H9 (cell line): Measurements from ENCODE around the gene ERI3. TPM values are rescaled to one million over a fixed set of nuclear protein-coding genes. Genes with fewer than 3 reads are reported as not detected.

Experiments used
- DNase-seq: peaks from one replicate; pipeline ENCODE4 v3.0.0-alpha.2; 2017
- H2AFZ ChIP-seq: one replicate; pipeline ENCODE4 v1.6.1; 2013; ENCODE audit warnings: mild to moderate bottlenecking, low read length, control low read depth, moderate library complexity
- H2AK5ac ChIP-seq: 2 replicates; pipeline ENCODE4 v1.6.1; 2013; ENCODE audit warnings: low read length, control low read depth, mixed read lengths; ENCODE audit not compliant: insufficient read length
- H2BK120ac ChIP-seq: one replicate; pipeline ENCODE4 v1.6.1; 2013; ENCODE audit warnings: low read depth, mild to moderate bottlenecking, low read length, control low read depth, inconsistent platforms; ENCODE audit not compliant: poor library complexity, severe bottlenecking
- H2BK12ac ChIP-seq: 2 replicates; pipeline ENCODE4 v1.6.1; 2013; ENCODE audit warnings: low read length, control low read depth, mixed read lengths, low read depth; ENCODE audit not compliant: insufficient read length
- H2BK15ac ChIP-seq: 2 replicates; pipeline ENCODE4 v1.6.1; 2013; ENCODE audit warnings: low read depth, low read length, control low read depth
- H2BK20ac ChIP-seq: one replicate; pipeline ENCODE4 v1.6.1; 2013; ENCODE audit warnings: low read depth, mild to moderate bottlenecking, low read length, control low read depth, inconsistent platforms; ENCODE audit not compliant: poor library complexity, severe bottlenecking
- H2BK5ac ChIP-seq: 2 replicates; pipeline ENCODE4 v1.6.1; 2013; ENCODE audit warnings: low read length, control low read depth, mixed read lengths; ENCODE audit not compliant: insufficient read length
- H3K14ac ChIP-seq: 2 replicates; pipeline ENCODE4 v1.6.1; 2013; ENCODE audit warnings: low read length, control low read depth; ENCODE audit not compliant: insufficient read depth
- H3K18ac ChIP-seq: 2 replicates; pipeline ENCODE4 v1.6.1; 2013; ENCODE audit warnings: low read depth, mild to moderate bottlenecking, mixed read lengths, low read length, control low read depth; ENCODE audit not compliant: insufficient read length
- H3K23ac ChIP-seq: 2 replicates; pipeline ENCODE4 v1.6.1; 2013; ENCODE audit warnings: low read length, control low read depth, mixed read lengths, low read depth; ENCODE audit not compliant: insufficient read length
- H3K23me2 ChIP-seq: 2 replicates; pipeline ENCODE4 v1.6.1; 2013; ENCODE audit warnings: low read depth, mild to moderate bottlenecking, mixed read lengths, low read length, control low read depth; ENCODE audit not compliant: insufficient read length, poor library complexity, severe bottlenecking
- H3K27ac ChIP-seq: 2 replicates; pipeline ENCODE4 v1.5.1; 2013; ENCODE audit warnings: low read length, control low read depth, mixed read lengths, low read depth; ENCODE audit not compliant: insufficient read length
- H3K27me3 ChIP-seq: 2 replicates; pipeline ENCODE4 v1.6.1; 2013; ENCODE audit warnings: low read length, control low read depth, inconsistent platforms; ENCODE audit not compliant: insufficient read depth
- H3K4ac ChIP-seq: 2 replicates; pipeline ENCODE4 v1.6.1; 2013; ENCODE audit warnings: low read depth, mild to moderate bottlenecking, control low read depth, inconsistent platforms, low read length, moderate library complexity
- H3K4me1 ChIP-seq: 2 replicates; pipeline ENCODE4 v1.6.1; 2013; ENCODE audit warnings: low read length, control low read depth, inconsistent platforms; ENCODE audit not compliant: insufficient read depth
- H3K4me2 ChIP-seq: 2 replicates; pipeline ENCODE4 v1.6.1; 2013; ENCODE audit warnings: low read length, control low read depth, mixed read lengths; ENCODE audit not compliant: insufficient read length, insufficient read depth
- H3K56ac ChIP-seq: 2 replicates; pipeline ENCODE4 v1.6.1; 2013; ENCODE audit warnings: low read depth, mild to moderate bottlenecking, mixed read lengths, low read length, control low read depth; ENCODE audit not compliant: insufficient read length
- H3K79me1 ChIP-seq: 2 replicates; pipeline ENCODE4 v1.6.1; 2013; ENCODE audit warnings: low read depth, mild to moderate bottlenecking, moderate library complexity, low read length, control low read depth, inconsistent platforms; ENCODE audit not compliant: insufficient read depth, poor library complexity, severe bottlenecking
- H3K79me2 ChIP-seq: 2 replicates; pipeline ENCODE4 v1.6.1; 2013; ENCODE audit warnings: low read length, control low read depth, inconsistent platforms; ENCODE audit not compliant: insufficient read depth
- H3K9ac ChIP-seq: 2 replicates; pipeline ENCODE4 v1.6.1; 2013; ENCODE audit warnings: low read length, control low read depth, mixed read lengths; ENCODE audit not compliant: insufficient read length; ENCODE audit errors: extremely low read depth
- H3K9me3 ChIP-seq: one replicate; pipeline ENCODE4 v1.6.1; 2013; ENCODE audit warnings: low read depth, low read length, inconsistent platforms; ENCODE audit not compliant: control insufficient read depth
- H3T11ph ChIP-seq: one replicate; pipeline ENCODE4 v1.6.1; 2013; ENCODE audit warnings: mild to moderate bottlenecking, low read length, control low read depth, inconsistent platforms
- H4K20me1 ChIP-seq: one replicate; pipeline ENCODE4 v1.6.1; 2013; ENCODE audit not compliant: control insufficient read depth, insufficient read length, insufficient read depth
- H4K5ac ChIP-seq: 2 replicates; pipeline ENCODE4 v1.6.1; 2013; ENCODE audit warnings: low read depth, mild to moderate bottlenecking, mixed read lengths, low read length, control low read depth; ENCODE audit not compliant: insufficient read length
- H4K8ac ChIP-seq: replicated peaks from 2 replicates; pipeline ENCODE4 v1.6.1; 2013; ENCODE audit warnings: low read length, control low read depth, mixed read lengths, low read depth; ENCODE audit not compliant: insufficient read length
- H4K91ac ChIP-seq: 2 replicates; pipeline ENCODE4 v1.6.1; 2013; ENCODE audit warnings: low read depth, mild to moderate bottlenecking, moderate library complexity, mixed read lengths, low read length, control low read depth; ENCODE audit not compliant: insufficient read length
- H3K27ac Mint-ChIP-seq, 3 experiments: 2 replicates in 2 of 3; 3 replicates in 1 of 3; pipeline ENCODE4 v1.8.0; 2020 to 2021; ENCODE audit warnings: mixed read lengths in 3 of 3, mild to moderate bottlenecking in 1 of 3, moderate library complexity in 1 of 3
- H3K27me3 Mint-ChIP-seq: 2 replicates; pipeline ENCODE4 v1.8.0; 2021; ENCODE audit warnings: low read depth, mild to moderate bottlenecking, moderate library complexity, mixed read lengths
- H3K36me3 Mint-ChIP-seq, 3 experiments: 2 replicates in 2 of 3; 3 replicates in 1 of 3; pipeline ENCODE4 v1.8.0; 2020 to 2021; ENCODE audit warnings: low read depth in 3 of 3, mixed read lengths in 3 of 3; ENCODE audit not compliant: insufficient read depth in 1 of 3
- H3K4me1 Mint-ChIP-seq, 2 experiments: 2 replicates each; pipeline ENCODE4 v1.8.0; 2020; ENCODE audit warnings: mixed read lengths in 2 of 2
- H3K4me3 Mint-ChIP-seq, 2 experiments: 2 replicates in 1 of 2; 3 replicates in 1 of 2; pipeline ENCODE4 v1.8.0; 2020 to 2021; ENCODE audit warnings: mild to moderate bottlenecking in 2 of 2, mixed read lengths in 2 of 2, moderate library complexity in 1 of 2
- H3K9me3 Mint-ChIP-seq, 2 experiments: 2 replicates in 1 of 2; 3 replicates in 1 of 2; pipeline ENCODE4 v1.8.0; 2020; ENCODE audit warnings: mild to moderate bottlenecking in 2 of 2, mixed read lengths in 2 of 2, moderate library complexity in 1 of 2
- CTCF ChIP-seq: fragments of 200-600 bp; sonication (generic); conservative IDR thresholded peaks from 3 replicates; pipeline ENCODE4 v1.8.0; 2021; ENCODE audit warnings: antibody characterized with exemption, mild to moderate bottlenecking
- WGBS: extraction: QIAGEN DNeasy Blood & Tissue Kit; methylation state at CpG from one replicate; pipeline ENCODE4 v1.1.7; 2013; ENCODE audit warnings: missing lambda C conversion rate, low lambda C conversion rate, mixed read lengths; ENCODE audit not compliant: insufficient read length; ENCODE audit errors: extremely low coverage; 5-methylcytosine and 5-hydroxymethylcytosine counted together
- long read RNA-seq: library from polyadenylated mRNA; unstranded; transcript quantifications from one replicate; pipeline ENCODE4 v2.0.0, GENCODE V29; 2020
- total RNA-seq: library from RNA; stranded (reverse); gene quantifications from 2 replicates; pipeline ENCODE4 v1.2.1, GENCODE V29; 2021

The ERI3 gene, protein sequence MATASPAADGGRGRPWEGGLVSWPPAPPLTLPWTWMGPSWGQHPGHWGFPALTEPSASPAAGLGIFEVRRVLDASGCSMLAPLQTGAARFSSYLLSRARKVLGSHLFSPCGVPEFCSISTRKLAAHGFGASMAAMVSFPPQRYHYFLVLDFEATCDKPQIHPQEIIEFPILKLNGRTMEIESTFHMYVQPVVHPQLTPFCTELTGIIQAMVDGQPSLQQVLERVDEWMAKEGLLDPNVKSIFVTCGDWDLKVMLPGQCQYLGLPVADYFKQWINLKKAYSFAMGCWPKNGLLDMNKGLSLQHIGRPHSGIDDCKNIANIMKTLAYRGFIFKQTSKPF
- total RNA-seq = 59.7 and 61.6 TPM in 2 replicates
- long read RNA-seq, partial matches to known transcripts = 73 of 132 reads
- long read RNA-seq, other reads (novel, unspliced or antisense) = 58 of 132 reads

GRCh38 chr1:44354840-44355581 lies at the start of gene ERI3:
ERI3 (minus strand) TSS chr1:44355257; CDS start chr1:44355026, 231 bp downstream.
- Histone ChIP-seq H3K23ac (no peak within 1 kb of the TSS), H3K14ac (peak within 1 kb of the TSS; percentile 86), H3K79me1 (no peaks in the 10 kb centered on the region), H3T11ph (no peak within 1 kb of the TSS), H3K18ac (peak within 1 kb of the TSS; percentile 48), H4K20me1 (no peaks in the 10 kb centered on the region), H2BK12ac (no peak within 1 kb of the TSS), H2BK15ac (no peak within 1 kb of the TSS), H2BK120ac (no peak within 1 kb of the TSS), H3K4ac (no peak within 1 kb of the TSS), H2AFZ (peak within 1 kb of the TSS; percentile 88), H3K9ac (peak within 1 kb of the TSS; percentile 71), H3K23me2 (peaks cover 6% of the 10 kb centered on the region), H3K27me3 (no peaks in the 10 kb centered on the region), H2BK5ac (no peak within 1 kb of the TSS), H3K79me2 (peaks cover 4% of the 10 kb centered on the region; the same call in 1 of the 2 replicates), H3K4me2 (peak within 1 kb of the TSS; percentile 97), H2BK20ac (no peak within 1 kb of the TSS), H3K9me3 (no peaks in the 10 kb centered on the region), H4K91ac (no peak within 1 kb of the TSS), H2AK5ac (no peak within 1 kb of the TSS), H3K27ac (no peak within 1 kb of the TSS), H3K4me1 (peaks cover 2% of the 10 kb centered on the region; the same call in 1 of the 2 replicates), H4K5ac (no peak within 1 kb of the TSS), H4K8ac (no peak within 1 kb of the TSS), H3K56ac (no peak within 1 kb of the TSS)
- H3K9me3 Mint-ChIP-seq = no peaks in the 10 kb centered on the region
- DNase-seq = peak; percentile 98
- peaks cover 0 to 5% (median 0%) of the 10 kb centered on the region in 3 experiments; a peak in 2 of 7 replicates for H3K36me3 Mint-ChIP-seq
- peaks cover 40 to 44% of the 10 kb centered on the region in 2 experiments for H3K4me1 Mint-ChIP-seq
- TF ChIP-seq CTCF = no peak
- WGBS = no CpG with 5 or more reads among the region's 65 CpGs
- peak within 1 kb of the TSS; percentile 83 to 88 for H3K4me3 Mint-ChIP-seq
- H3K27ac Mint-ChIP-seq = peak within 1 kb of the TSS; percentile 72 to 98 (median 82); a peak in 6 of 7 replicates
- H3K27me3 Mint-ChIP-seq = no peaks in the 10 kb centered on the region
